OCI-LY1 (cell line): Measurements from ENCODE around the gene DMAC2L.

Experiments used
- H2AFZ ChIP-seq: fragments of 200-600 bp; sonication (generic), shearing (Covaris generic); 2 replicates; pipeline ENCODE4 v1.6.0; 2014; ENCODE audit warnings: antibody characterized with exemption, mild to moderate bottlenecking, low read length
- H3F3A ChIP-seq: fragments of 200-600 bp; sonication (generic), shearing (Covaris generic); 2 replicates; pipeline ENCODE4 v1.6.0; 2014; ENCODE audit warnings: mild to moderate bottlenecking, antibody characterized with exemption, low read length, moderate library complexity; ENCODE audit not compliant: insufficient read depth
- H3K27ac ChIP-seq: fragments of 200-600 bp; sonication (generic); 2 replicates; pipeline ENCODE4 v1.5.1; 2014; ENCODE audit warnings: low read length, mixed run types, mild to moderate bottlenecking, low read depth; ENCODE audit not compliant: poor library complexity, severe bottlenecking
- H3K27me3 ChIP-seq: fragments of 200-600 bp; sonication (generic); 2 replicates; pipeline ENCODE4 v1.6.0; 2014; ENCODE audit warnings: antibody characterized with exemption, mild to moderate bottlenecking, low read length, moderate library complexity; ENCODE audit not compliant: insufficient read depth
- H3K36me3 ChIP-seq: fragments of 200-600 bp; sonication (generic); 2 replicates; pipeline ENCODE4 v1.6.1; 2014; ENCODE audit warnings: mild to moderate bottlenecking, antibody characterized with exemption, low read length, moderate library complexity, mixed read lengths; ENCODE audit not compliant: insufficient read depth
- H3K4me1 ChIP-seq: fragments of 200-600 bp; sonication (generic); 2 replicates; pipeline ENCODE4 v1.5.1; 2014; ENCODE audit warnings: mild to moderate bottlenecking, low read length, moderate library complexity; ENCODE audit not compliant: insufficient read depth, severe bottlenecking
- H3K4me2 ChIP-seq: fragments of 200-600 bp; sonication (generic), shearing (Covaris generic); 2 replicates; pipeline ENCODE4 v1.6.1; 2014; ENCODE audit warnings: low read length
- H3K4me3 ChIP-seq: fragments of 200-600 bp; sonication (generic); 2 replicates; pipeline ENCODE4 v1.5.1; 2014; ENCODE audit warnings: low read length, low read depth, mild to moderate bottlenecking, mixed read lengths; ENCODE audit not compliant: poor library complexity, severe bottlenecking
- H3K79me2 ChIP-seq: fragments of 200-600 bp; shearing (Covaris generic); 2 replicates; pipeline ENCODE4 v1.6.1; 2016; ENCODE audit warnings: mixed run types, low read length, mixed read lengths; ENCODE audit not compliant: insufficient read depth
- H3K9ac ChIP-seq: fragments of 200-600 bp; sonication (generic), shearing (Covaris generic); 2 replicates; pipeline ENCODE4 v1.6.1; 2014; ENCODE audit warnings: mild to moderate bottlenecking, low read length, mixed read lengths
- H3K9me2 ChIP-seq: fragments of 200-600 bp; sonication (generic), shearing (Covaris generic); 2 replicates; pipeline ENCODE4 v1.6.1; 2014; ENCODE audit warnings: low read depth, mild to moderate bottlenecking, low read length, mixed read lengths
- H3K9me3 ChIP-seq: fragments of 200-600 bp; shearing (Covaris generic); 2 replicates; pipeline ENCODE4 v1.6.1; 2014; ENCODE audit warnings: low read length, mixed read lengths
- H4K20me1 ChIP-seq: fragments of 200-600 bp; sonication (generic), shearing (Covaris generic); 2 replicates; pipeline ENCODE4 v1.6.0; 2016; ENCODE audit warnings: mild to moderate bottlenecking, low read length; ENCODE audit not compliant: insufficient read depth
- CTCF ChIP-seq: fragments of 200-600 bp; sonication (generic), shearing (Covaris generic); IDR thresholded peaks from 2 replicates; pipeline ENCODE4 v1.5.1; 2017; ENCODE audit warnings: mild to moderate bottlenecking, antibody characterized with exemption, low read length, moderate library complexity, mixed read lengths
- EZH2 ChIP-seq: fragments of 200-600 bp; sonication (generic), shearing (Covaris generic); IDR thresholded peaks from 2 replicates; pipeline ENCODE4 v1.8.0; 2017; ENCODE audit warnings: borderline replicate concordance, mixed run types, mild to moderate bottlenecking, antibody characterized with exemption, low read length, moderate library complexity, mixed read lengths

Gene DMAC2L

GRCh38 chr14:50366115-50366514 lies 54.0 kb downstream of the DMAC2L start:
- Histone ChIP-seq H3K79me2 (no peaks in the 10 kb centered on the region), H3K27ac (no peak overlapping the region), H4K20me1 (no peaks in the 10 kb centered on the region), H3K4me3 (no peak overlapping the region), H3K4me2 (no peak overlapping the region), H3K9ac (no peak overlapping the region), H3F3A (0 out of 2 replicates have a peak, but pooled peaks cover 2% of the 10 kb centered on the region), H3K4me1 (peaks cover 28% of the 10 kb centered on the region), H3K9me3 (no peaks in the 10 kb centered on the region), H3K9me2 (no peaks in the 10 kb centered on the region), H3K36me3 (no peaks in the 10 kb centered on the region), H2AFZ (no peak overlapping the region), H3K27me3 (no peaks in the 10 kb centered on the region)
- no peak for TF ChIP-seq EZH2

DNA sequence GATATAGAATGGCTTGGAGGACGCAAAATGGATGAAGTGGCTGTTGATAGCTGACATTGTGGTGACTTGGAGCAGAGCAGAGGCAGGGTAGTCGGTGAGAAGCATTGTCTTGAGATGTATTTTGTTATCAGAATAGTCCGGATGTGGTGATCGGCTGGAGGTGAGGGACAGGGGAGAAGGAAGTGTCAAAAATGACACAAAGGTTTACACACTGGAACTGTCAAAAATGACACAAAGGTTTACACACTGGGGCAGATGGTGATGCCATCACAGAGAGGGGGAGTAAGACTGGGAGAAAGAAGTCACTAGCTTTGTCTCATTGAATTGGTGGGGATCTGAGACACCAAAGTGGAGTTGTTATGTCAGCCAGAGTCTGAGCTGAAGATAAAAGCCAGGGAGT lies 54.5 kb downstream of the DMAC2L start:
- no peaks in the 10 kb centered on the region for H3K9me2 ChIP-seq
- no peaks in the 10 kb centered on the region for H3K9me3 ChIP-seq
- TF ChIP-seq CTCF: no peak
- no peak for TF ChIP-seq EZH2
- no peaks in the 10 kb centered on the region for H4K20me1 ChIP-seq
- no peaks in the 10 kb centered on the region for H3K36me3 ChIP-seq
- H3K27ac ChIP-seq: no peak overlapping the region
- no peaks in the 10 kb centered on the region for H3K79me2 ChIP-seq
- no peaks in the 10 kb centered on the region for H3K27me3 ChIP-seq
- H3K4me3 ChIP-seq: no peak overlapping the region
- H3K4me1 ChIP-seq: peaks cover 28% of the 10 kb centered on the region
- H3F3A ChIP-seq: 0 out of 2 replicates have a peak, but pooled peaks cover 2% of the 10 kb centered on the region
- H3K9ac ChIP-seq: no peak overlapping the region
- H3K4me2 ChIP-seq: no peak overlapping the region
- no peak overlapping the region for H2AFZ ChIP-seq

DNA sequence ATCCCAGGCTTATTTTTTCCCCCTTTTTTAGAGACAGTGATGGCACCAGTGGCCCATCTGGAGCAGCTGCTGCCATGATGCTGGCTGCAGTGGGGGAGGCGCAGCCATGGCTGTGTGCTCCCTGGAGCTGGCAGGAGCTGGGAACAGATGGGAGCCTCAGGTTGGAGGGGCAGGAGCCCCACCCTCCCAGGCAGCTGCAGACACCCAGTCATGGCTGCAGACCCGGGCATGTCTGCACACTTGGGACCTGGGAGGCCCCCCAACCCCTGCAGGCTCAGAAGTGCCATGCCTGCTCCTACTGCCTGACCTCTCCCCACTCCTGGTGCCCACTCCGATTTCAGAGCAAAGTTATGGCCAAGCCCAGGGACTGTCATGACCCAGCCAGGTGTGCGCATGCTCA lies 59.4 kb downstream of the DMAC2L start:
- Histone ChIP-seq H3K9ac (no peak overlapping the region), H3K4me3 (no peak overlapping the region), H4K20me1 (no peaks in the 10 kb centered on the region), H3K27me3 (no peaks in the 10 kb centered on the region), H3K4me2 (no peak overlapping the region), H2AFZ (no peak overlapping the region), H3K9me3 (no peaks in the 10 kb centered on the region), H3K79me2 (no peaks in the 10 kb centered on the region), H3K36me3 (no peaks in the 10 kb centered on the region), H3F3A (0 out of 2 replicates have a peak, but pooled peaks cover 2% of the 10 kb centered on the region), H3K9me2 (no peaks in the 10 kb centered on the region), H3K27ac (no peak overlapping the region), H3K4me1 (peaks cover 8% of the 10 kb centered on the region)
- no peak for TF ChIP-seq EZH2
- TF ChIP-seq CTCF: no peak

DNA sequence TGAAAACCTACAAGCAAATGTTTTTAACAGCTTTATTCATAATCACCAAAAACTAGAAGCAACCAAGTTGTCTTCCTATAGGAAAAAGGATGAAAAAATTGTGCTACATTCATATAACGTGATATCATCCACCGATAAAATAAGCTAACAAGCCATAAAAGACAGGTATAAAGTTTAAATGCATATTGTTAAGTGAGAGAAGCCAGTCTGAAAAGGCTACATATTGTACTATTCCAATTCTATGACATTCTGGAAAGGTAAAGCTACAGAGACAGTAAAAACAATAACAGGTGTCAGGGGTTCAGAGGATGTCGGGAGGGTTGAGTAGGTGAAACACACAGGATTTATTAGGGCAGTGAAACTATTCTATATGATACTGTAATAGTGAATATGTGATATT lies 61.8 kb downstream of the DMAC2L start:
- TF ChIP-seq CTCF (no peak), EZH2 (no peak)

More for the DNA sequence above, 61.8 kb downstream of the DMAC2L start:
- no peak overlapping the region for H3K4me2 ChIP-seq
- H3K27me3 ChIP-seq: no peaks in the 10 kb centered on the region
- H4K20me1 ChIP-seq: no peaks in the 10 kb centered on the region
- H2AFZ ChIP-seq: no peak overlapping the region
- no peaks in the 10 kb centered on the region for H3K9me3 ChIP-seq
- no peaks in the 10 kb centered on the region for H3K9me2 ChIP-seq
- H3K9ac ChIP-seq: no peak overlapping the region
- H3K27ac ChIP-seq: no peak overlapping the region
- H3K36me3 ChIP-seq: no peaks in the 10 kb centered on the region
- no peaks in the 10 kb centered on the region for H3F3A ChIP-seq
- no peaks in the 10 kb centered on the region for H3K4me1 ChIP-seq
- H3K4me3 ChIP-seq: no peak overlapping the region
- no peaks in the 10 kb centered on the region for H3K79me2 ChIP-seq
